GM23338 (cell line): ENCODE measurements around the gene FUT7.

ENCODE experiments used
- EZH2phosphoT487 ChIP-seq: fragments of 200-600 bp; sonication (generic); IDR thresholded peaks from one replicate; pipeline ENCODE4 v1.8.1; 2018; ENCODE audit warnings: antibody characterized with exemption; ENCODE audit not compliant: unreplicated experiment
- POLR2AphosphoS5 ChIP-seq: IDR thresholded peaks from 2 replicates; pipeline ENCODE4 v1.6.1; 2016; ENCODE audit warnings: antibody characterized with exemption, low read depth
- TF ChIP-seq, protein P1 (sequence below), 2 experiments: fragments of 200-600 bp in 1 of 2; sonication (generic) in 1 of 2; conservative IDR thresholded peaks; 2 replicates each; pipeline versions ENCODE4 v1.5.1 to v1.6.1; 2016 to 2017; ENCODE audit warnings: antibody characterized with exemption in 2 of 2, low read depth in 2 of 2, mild to moderate bottlenecking in 2 of 2, moderate library complexity in 1 of 2

DNA sequence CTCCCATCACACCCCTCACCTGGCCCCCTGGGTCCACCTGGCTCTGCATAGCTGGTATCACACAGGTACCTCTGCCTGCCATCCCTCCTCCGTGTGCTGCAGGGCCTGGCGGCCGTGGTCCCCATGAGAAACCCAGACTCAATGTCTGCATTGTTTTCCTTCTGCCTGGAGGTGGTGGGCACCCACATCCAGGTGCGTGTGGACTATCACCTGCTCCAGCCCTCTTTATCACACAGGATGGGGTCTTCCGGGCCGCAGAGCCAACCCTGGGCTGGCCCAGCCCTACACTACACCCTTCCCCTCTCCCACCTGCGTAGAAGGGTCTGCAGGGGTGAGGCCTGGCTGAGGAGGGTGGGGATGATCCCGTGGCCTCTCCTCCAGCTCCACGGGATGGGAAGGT lies 7.0 kb upstream of the FUT7 start:
- TF ChIP-seq, protein P1, sequence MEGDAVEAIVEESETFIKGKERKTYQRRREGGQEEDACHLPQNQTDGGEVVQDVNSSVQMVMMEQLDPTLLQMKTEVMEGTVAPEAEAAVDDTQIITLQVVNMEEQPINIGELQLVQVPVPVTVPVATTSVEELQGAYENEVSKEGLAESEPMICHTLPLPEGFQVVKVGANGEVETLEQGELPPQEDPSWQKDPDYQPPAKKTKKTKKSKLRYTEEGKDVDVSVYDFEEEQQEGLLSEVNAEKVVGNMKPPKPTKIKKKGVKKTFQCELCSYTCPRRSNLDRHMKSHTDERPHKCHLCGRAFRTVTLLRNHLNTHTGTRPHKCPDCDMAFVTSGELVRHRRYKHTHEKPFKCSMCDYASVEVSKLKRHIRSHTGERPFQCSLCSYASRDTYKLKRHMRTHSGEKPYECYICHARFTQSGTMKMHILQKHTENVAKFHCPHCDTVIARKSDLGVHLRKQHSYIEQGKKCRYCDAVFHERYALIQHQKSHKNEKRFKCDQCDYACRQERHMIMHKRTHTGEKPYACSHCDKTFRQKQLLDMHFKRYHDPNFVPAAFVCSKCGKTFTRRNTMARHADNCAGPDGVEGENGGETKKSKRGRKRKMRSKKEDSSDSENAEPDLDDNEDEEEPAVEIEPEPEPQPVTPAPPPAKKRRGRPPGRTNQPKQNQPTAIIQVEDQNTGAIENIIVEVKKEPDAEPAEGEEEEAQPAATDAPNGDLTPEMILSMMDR (conservative IDR thresholded peaks at IDR 0.05; ENCODE audit: low read depth in 2 of 2) = no peak
- TF ChIP-seq EZH2phosphoT487 = no peak
- no peak for TF ChIP-seq POLR2AphosphoS5
